AML-193 (cell line): Measurements from ENCODE around the gene LHFPL2.

ENCODE experiments used
- DNase-seq, 2 experiments: peaks; one replicate each; lab custom pipeline; 2025; lab: John Stamatoyannopoulos, UW

The LHFPL2 gene

DNA sequence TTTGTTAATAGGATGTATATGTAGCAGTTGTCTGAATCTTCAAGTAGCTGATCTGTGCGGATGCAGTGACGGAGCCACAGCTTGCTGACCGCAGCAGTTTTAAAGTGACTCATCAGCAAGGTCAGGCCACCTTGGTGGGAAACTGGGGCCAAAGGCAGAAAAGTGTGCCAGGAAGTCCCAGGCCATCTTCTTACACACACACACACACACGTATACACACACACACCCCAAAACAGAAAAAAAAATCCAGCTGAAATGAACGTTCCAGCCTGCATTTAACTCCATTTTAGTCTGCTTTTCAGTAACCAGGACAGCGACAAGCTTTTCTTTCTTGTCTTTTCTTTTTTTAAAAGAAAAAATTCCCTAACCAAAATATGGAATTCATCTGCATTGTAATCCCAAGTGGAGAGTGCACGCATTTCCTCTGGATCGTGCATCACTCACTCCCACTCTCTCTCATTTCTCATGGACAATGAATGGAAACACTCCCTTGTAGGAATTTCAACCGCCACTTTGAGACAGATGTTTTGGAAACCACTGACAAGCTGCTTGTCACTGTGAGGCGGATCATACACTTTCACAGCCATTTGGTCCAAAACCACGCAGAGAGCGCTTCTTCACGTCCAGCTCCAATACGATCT lies 103.9 kb downstream of the LHFPL2 start:
- no peak for DNase-seq

DNA sequence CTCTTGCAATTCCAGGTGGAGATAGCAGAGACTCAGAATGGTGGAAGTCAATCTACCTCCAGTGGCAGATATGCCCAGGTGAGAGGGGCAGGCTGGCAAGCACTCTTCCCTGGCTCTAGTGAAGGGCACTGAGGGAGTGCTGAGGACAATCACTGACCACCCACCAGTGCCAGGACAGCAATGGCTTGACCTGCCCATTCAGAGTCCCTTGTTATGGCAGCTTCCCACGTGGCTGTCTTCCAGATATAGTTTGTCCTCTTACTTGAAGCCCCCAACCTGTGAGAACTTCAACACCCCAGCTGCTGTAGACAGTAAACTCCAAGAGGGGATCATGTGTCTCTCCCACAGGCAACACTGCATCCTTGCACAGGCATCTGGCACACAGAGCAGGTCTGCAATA lies 104.7 kb downstream of the LHFPL2 start:
- DNase-seq = no peak

DNA sequence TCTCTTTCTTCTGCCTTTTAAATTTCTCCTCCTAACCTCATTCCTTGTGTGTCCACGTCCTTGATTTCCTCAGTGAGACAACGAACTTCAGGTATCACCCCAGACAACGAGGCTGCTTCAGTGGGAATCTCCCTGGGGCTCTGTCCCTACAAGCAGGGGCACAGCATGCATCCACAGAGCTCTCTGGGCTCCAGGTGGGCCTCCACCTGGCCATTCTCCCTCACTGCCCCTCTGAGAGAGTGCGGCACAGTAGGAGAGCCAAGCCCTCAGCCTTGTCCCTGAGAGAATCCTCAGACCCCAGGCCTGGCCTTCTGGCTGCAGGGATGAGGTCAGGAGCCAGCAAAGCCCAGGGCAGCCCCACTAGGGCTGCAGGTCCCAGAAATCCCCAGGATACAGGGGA lies 105.3 kb downstream of the LHFPL2 start:
- no peak for DNase-seq

DNA sequence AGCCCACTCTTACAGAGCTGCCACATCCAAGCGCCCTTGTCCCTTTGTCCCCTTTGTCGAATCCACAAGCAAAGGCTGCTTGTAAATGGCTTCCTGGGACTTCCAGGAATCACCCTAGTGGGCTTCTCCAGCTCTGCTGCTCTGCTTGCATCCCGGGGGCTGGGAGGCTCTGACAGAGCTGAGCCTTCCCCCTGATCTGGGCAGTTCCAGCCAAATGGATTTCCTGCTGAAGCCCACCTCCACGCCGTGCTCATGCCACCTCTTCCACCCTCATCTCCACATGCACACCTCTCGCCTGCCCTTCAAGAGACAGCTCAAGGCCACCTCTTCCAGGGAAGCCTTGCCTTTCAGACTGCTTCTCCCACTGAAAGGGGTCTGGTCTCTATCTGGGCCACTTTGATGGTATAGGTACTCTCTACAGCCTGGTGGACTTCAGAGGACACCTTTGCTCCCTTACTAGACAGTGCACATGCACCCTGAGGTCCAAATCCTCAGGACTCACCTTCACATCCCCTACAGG lies 106.2 kb downstream of the LHFPL2 start:
- DNase-seq = no peak

DNA sequence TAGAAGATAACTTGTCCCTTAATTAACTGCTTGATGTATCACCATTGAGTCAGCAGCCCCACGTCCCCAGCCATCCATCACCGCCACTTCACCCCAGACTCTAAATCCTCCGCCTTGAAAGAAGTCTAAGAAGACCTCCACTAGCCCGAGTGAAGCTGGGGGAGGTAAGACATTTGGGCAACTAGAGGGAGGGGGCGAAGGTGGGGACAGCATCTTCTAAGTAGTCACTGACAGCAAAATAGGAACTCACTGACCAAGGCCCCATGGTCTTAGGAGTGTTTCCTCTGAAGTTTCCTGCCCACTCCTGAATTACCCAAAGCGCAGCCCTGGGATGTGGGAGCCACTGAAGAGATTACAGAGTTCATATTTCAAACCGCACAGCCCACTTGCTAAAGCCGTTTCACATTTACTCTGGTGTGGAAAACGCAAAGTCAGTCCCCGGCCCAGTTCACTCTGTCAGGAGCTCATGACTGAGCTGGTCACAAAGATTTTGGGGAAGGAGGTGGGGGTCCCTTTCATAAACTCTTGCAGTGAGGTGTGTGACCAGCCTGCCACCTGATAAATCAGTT lies 107.4 kb downstream of the LHFPL2 start:
- DNase-seq = no peak

DNA sequence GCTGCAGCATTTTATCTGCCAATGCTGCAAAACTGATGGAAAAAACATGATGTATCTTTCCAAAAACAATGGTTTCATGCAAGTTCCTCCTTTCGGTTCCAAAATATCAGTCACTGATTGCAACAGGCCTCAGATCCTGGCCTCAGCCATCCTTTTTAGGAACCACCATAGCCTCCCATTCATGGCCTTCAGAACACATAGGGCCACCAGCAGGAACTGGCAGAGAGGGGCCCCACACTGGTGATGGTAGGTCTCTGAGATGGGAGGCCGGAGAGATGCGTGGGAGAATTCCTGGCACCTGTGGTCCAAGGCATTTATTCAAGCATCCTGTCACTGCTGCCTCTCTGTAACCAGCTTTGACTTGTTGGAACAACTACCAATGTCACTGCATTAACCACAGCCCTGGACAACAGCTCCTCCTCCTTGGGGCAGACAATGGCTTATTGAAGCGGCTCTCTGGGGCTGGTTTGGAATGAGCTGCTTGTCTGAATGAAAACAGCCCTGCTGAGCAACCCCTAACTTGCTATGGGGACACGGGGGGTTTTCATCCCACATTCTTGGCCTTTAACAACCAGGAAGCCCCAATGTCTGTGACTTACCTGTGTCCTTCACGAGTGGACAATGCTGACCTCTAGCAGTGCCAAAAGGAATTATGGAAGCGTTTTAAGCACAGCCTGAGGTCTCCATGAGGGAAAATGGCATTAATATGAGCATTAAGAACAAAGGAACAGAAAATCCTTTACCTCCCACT lies 108.1 kb downstream of the LHFPL2 start:
- DNase-seq = peak; percentile 70 to 71

DNA sequence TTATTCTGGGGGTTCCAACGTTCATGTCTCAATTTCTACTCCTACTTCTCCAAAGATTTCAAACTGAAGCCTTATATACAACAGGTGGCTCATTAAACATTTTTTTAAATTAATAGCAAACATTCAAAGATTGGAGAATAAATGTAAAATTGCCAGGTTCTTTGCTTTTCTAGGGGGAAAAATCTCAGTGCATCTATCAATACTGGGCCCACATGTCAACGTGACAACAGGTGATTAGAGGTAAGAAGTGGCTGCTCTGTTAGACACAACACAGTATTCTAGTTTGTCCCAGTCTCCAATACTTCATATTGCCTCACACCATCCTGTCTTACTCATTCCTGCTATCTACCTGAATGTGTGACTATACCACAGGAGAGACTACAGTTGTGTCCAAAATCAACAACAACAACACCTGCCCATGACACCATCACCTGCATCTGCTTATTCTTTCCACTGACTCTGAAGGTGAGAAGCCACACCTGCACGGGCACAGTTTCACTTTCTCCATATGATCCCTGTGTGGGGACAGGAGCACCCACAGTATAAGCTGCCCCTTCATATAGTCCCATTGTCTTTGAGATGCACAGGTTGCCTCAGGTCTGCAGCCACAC lies 110.2 kb downstream of the LHFPL2 start:
- no peak for DNase-seq

DNA sequence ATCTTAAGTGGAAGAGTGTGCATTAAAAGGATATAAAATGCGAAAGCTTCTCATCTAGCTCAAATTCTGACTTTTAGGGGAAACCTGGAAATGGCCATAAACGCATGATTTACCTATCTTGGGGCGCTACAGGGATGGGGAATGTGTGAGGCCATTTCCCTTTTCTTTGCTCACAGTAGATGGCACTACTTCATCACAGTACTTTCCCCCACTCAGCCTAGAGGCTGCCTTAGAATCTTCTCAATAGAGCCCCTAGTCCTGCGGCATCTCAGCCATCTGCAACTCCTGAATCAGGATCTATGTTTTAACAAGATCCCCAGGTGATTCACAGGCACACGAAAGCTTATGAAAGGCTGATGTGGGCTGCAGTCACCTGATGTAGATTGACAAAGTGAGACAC lies 110.8 kb downstream of the LHFPL2 start:
- DNase-seq = peak; percentile 31 to 34

DNA sequence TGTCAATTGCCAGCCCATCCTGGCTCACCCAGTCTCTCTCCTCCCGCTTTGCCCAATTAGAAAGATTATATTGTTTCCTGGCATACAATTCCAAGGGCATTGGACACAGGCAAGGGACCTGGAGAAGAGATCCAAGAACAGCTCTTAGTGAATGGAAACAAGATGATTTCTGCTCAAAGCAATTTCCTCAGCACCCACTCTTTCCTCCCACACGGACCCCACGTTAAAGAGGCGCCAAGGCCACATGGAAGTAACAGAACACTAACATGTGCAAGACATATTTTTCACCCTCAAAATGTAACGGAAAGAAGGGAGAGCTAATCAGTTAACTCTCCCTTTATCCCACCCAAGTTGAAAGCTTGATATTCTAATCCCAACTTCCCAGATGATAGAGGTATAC lies 111.2 kb downstream of the LHFPL2 start:
- no peak for DNase-seq

DNA sequence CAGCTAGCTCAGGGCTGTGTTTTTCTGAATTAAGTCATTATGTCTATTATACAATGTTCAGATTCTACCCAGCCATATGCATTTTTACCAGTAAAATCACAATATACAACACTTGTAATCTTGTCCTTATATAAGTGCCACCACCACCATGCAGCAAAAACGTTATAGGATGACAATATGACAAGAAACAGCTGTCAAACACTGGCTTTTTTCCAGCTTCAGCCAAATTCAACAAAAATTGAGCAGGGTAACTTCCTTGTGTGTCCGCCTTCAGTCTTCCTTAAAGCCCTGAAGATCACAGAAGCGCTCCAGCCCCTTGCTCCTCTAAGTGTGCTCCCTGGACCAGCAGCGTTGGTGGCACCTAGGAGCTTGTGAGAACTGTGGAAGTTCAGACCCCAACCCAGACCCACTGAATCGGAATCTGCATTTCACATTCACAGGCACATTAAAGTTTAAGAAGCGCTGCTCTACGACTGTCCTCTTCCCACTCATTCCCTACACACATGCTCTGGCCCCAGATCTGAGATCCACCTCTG lies 111.8 kb downstream of the LHFPL2 start:
- DNase-seq = no peak

DNA sequence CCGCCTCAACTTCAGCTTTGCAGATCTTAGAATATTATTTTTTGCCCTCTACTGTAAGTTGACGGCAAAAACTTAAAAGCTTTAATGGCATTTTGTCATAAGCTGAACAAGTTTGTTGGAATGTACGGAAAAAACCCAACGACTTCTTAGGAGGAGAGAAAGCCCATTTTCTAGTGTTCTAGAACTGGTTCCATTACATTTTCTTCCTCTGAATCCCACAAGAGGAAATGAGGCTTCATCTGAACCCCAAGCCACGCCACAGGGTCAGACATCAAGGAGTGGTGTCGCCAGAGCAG lies 113.7 kb downstream of the LHFPL2 start:
- DNase-seq = no peak

DNA sequence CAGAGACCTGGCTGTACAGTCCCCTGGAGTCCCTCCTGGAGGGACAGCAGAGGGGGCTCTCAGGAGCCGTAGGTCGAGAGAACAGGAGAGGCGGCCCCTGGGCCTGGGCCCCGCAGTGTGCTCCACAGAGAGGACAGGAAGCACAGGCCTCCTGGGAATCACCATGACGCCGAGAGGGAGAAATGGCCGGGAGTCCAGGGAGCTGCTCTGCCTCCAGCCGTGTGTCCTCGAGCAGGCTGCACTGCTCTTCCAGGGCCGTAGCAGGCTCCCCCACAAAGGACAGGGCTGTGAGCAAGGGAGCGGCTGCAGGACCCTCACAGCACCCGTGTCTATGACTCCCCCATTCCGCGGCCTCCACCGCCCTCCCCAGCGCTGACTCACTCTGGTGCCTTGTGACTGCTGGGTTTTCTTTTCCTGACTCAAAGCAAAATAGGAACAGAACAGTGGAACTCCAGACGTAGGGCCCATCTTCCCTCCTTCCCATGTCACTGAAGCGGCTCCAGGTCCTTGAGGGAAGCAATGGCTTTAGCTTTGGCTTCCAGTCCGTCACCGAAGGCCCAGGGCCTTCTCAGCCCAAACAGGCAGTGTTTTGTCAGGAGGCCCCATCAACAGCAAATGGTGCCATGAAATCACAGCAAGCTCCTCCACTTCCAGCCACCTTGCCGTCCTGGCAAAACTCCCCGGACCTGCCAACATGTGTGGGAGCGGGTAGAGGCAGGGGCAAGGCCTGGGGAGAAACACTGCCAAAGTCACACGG lies 114.2 kb downstream of the LHFPL2 start:
- no peak for DNase-seq

DNA sequence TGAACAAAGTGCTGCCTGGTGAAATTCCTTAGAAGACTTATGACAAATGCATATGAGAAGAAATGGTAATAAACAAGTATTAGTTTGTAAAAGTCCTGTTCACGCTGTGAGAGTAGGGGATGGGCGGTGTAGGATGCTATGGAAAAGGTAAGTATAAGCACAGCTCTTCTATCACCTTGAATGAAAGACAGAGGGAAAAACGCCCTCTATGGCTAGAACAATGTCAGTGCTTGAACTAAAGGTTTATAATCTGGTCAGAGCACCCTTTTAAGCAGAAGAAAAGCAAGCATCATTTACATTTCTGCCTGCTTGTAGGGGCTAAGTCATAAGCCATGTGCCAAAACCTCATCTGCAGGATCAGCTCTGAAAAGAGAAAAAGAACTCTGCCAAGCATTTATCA lies 115.2 kb downstream of the LHFPL2 start:
- peak; percentile 9 to 15 for DNase-seq

DNA sequence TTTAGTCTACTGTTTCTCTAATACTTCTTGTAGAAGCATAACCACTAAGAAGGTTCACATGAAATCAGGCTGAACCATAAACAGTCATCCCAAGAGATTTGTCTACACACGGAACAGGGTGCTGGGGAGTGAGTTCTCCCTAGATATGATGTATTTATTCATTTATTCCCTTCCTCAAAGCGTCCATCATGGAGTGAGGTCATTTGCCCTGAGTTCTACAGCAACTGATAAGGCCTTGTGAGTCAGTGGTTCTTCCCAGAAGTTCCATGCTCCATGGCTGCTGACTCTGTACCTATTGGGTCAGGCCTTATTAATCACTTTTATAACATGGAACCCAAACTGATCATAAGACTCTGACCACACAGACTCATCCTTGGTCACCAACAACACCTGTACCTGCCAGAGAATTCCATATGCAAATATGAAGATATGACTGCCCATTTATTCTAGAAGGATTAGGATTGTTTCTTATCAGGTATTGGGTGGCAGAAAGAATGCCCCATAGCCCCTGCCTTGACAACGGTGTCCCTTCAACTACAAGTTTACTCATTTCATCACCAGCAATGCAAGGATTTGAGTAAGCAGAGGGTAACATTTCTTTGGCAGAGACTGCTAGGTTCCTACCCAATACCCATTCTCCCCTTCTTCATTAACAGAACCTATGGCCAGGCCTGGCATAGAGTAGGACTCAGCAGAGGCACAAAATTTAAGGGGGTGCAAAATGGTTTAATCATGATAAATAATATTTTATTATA lies 118.1 kb downstream of the LHFPL2 start:
- no peak for DNase-seq

DNA sequence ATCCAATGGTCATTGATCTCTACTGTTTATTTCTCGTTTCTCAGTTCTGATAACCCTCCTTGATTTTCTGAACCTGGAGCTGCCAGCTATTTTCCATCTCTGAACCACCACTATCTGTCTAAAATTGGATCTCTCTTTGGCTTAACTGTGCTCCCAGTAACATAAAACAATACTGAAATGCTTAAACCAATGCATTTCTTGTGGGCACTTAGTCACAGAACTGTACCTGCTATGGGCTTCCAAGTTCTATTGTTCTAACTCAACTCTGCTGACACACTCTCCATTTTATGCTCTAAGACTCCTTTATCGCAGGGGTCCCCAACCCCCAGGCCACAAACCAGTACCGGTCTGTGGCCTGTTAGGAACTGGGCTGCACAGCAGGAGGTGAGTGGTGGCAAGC lies 120.6 kb downstream of the LHFPL2 start:
- no peak for DNase-seq

DNA sequence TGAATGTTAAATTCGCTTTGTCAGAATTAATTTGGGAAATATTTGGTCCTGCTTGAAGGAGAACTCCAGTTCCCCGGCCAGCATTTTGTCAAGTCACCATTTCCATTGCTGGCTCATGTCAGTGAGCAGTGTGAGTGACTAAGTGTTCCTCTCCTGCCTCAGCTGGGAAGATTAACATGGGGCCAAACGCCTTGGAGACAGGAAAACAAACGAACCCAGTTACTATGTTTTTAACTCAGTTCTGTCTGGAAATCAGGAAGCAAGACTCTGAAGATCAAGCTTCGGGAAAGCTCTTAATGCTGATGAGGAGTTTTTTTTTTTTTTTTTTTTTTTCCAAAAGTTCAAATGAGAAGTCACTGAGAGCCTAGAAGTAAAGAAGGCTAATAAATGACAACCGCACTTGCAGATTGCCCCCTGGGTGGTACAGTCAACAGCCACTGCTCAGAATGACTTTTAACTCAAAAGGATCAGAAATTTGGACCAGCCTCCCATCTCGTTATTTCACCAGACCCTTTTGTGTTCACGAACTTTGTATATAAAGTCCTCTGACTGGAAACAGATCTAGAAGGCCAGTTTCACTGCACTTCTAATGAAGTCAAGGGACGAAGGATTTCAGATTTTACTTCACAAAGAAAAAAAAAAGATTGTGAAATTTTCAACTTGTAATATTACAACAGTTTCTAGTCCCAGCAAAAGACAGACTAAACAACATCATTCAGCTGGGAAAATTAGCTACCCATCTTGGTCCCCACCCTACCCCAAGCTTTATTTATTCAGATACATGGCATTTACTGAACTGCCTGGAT lies 121.3 kb downstream of the LHFPL2 start:
- no peak for DNase-seq

DNA sequence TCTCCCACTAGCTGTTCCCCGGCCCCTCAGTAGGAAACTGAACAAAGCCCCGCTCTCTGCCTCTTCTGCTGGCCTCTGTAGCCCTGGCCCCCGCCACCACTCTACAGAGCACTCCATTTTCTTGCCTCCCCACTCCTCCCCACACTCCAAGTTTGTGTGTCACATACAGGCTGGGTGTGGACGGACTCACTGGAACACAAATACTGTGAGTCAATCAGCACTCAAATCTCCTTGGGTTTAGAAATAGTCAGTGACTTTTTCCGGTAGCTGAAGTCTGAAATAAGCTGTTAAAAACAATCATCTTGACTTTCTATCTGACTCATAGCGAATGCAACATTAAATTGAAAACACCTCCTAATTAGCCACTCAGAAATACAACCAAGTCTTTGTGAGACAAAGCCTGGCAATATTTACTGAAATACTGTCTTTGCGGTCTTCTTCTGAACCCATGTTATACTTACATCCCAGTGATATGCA lies 122.5 kb downstream of the LHFPL2 start:
- DNase-seq = no peak

DNA sequence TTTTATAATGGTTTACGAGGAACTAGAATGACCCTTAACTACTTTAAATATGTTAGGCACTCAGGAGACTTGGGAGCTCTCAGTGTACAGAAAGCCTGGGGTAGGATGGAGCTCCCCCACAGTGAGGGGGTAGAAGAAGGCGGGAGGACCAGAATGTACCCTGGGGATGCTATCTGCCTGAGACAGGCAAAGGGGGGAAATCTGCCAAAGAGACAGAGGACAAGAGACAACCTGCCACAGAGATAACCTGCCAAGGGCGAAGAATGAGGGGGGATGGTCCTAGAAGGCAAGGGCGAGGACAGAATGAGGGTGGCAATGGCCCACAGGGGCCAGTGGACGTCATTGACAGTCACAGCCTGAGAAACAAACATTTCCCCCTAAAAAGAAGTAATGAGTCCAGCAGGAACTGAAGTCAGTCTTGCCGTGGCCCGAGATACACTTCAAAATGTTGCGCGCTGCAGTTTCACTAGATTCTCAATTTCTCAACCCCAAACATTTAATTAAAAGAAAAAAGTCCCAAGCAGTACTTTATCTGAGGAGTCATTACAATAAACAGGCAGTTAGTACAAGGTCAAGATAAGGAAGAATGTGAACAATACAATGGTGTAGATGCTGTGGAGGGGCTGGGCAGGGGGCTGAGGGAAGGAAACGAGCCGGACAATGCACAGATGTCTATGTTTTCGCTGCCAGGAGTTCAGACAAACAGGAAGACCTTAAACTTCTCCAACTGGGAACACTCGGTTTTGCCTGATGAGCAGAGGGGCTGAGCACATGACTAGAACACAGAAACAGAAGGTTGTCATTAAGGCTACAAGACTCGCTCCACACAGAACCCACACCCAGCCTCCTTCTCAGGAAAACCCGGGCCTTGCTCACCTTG lies 125.0 kb downstream of the LHFPL2 start:
- DNase-seq = no peak
